ENCODE data around the gene DPYSL5. TPM values are rescaled to one million over a fixed set of nuclear protein-coding genes. Genes with fewer than 3 reads are reported as not detected.

Gene DPYSL5
- total RNA-seq, 6 donors from 2014 or later = not detected

GRCh38 chr2:26840937-26841610, 6.9 kb upstream of the DPYSL5 start:
- ATAC-seq (ENCODE audit: low FRiP score in 2 of 2) (no peak), DNase-seq (no peak)
- Histone ChIP-seq H3K27me3 (peaks cover 0 to 8% (median 3%) of the 10 kb centered on the region in 4 donors), H3K9me3 (no peaks in the 10 kb centered on the region), H3K36me3 (no peaks in the 10 kb centered on the region), H3K4me3 (no peak overlapping the region), H3K27ac (no peak overlapping the region), H3K4me1 (no peaks in the 10 kb centered on the region)
- TF ChIP-seq POLR2AphosphoS5 (IDR thresholded peaks at IDR 0.05) (no peak), POLR2A (IDR thresholded peaks at IDR 0.05) (no peak), EP300 (IDR thresholded peaks at IDR 0.05) (no peak), CTCF (IDR thresholded peaks at IDR 0.05) (no peak)
- 80 to 81% methylated on average over 4 of the region's 4 CpGs for WGBS, 2 donors

- Histone ChIP-seq H3K36me3 (no peaks in the 10 kb centered on the region), H3K27ac (no peak overlapping the region), H3K9me3 (no peaks in the 10 kb centered on the region), H3K4me3 (no peak overlapping the region), H3K27me3 (peaks cover 0 to 26% (median 18%) of the 10 kb centered on the region in 4 donors), H3K4me1 (peaks cover 8 to 17% (median 14%) of the 10 kb centered on the region in 4 donors)
- TF ChIP-seq CTCF (IDR thresholded peaks at IDR 0.05) = no peak
- TF ChIP-seq EP300 (IDR thresholded peaks at IDR 0.05) = no peak
- no peak for TF ChIP-seq POLR2AphosphoS5 (IDR thresholded peaks at IDR 0.05)
- no peak for TF ChIP-seq POLR2A (IDR thresholded peaks at IDR 0.05)
- no peak for ATAC-seq (ENCODE audit: low FRiP score in 2 of 2)
- WGBS, 2 donors = 41 to 50% methylated on average over 4 of the region's 4 CpGs
- no peak for DNase-seq
These were observed 4.9 kb upstream of the DPYSL5 start for GRCh38 chr2:26843041-26843440.

GRCh38 chr2:26845021-26845420, 2.9 kb upstream of the DPYSL5 start:
- peaks cover 0 to 46% (median 34%) of the 10 kb centered on the region in 4 donors for H3K27me3 ChIP-seq
- no peak for ATAC-seq (ENCODE audit: low FRiP score in 2 of 2)
- WGBS, 2 donors = 57% methylated on average over 6 to 8 of the region's 8 CpGs

GRCh38 chr2:26846334-26847306, 1.3 kb upstream of the DPYSL5 start:
- Histone ChIP-seq H3K9me3 (no peaks in the 10 kb centered on the region), H3K27ac (no peak overlapping the region), H3K27me3 (peaks cover 0 to 54% (median 38%) of the 10 kb centered on the region in 4 donors), H3K36me3 (no peaks in the 10 kb centered on the region), H3K4me1 (peaks cover 26 to 38% (median 33%) of the 10 kb centered on the region in 4 donors), H3K4me3 (no peak overlapping the region)
- TF ChIP-seq POLR2A (IDR thresholded peaks at IDR 0.05) (no peak), CTCF (IDR thresholded peaks at IDR 0.05) (peak; percentile 47 to 77 (median 63))
- DNase-seq = peak; percentile 38 to 93
- ATAC-seq (ENCODE audit: low FRiP score in 2 of 2) = peak; percentile 54 to 88
- WGBS, 2 donors = 4 to 6% methylated on average over 16 to 38 of the region's 39 CpGs

More at GRCh38 chr2:26845021-26845420, 2.9 kb upstream of the DPYSL5 start:
- DNase-seq = no peak
- Histone ChIP-seq H3K27ac (no peak overlapping the region), H3K4me3 (no peak overlapping the region), H3K36me3 (no peaks in the 10 kb centered on the region), H3K9me3 (no peaks in the 10 kb centered on the region), H3K4me1 (peaks cover 26 to 36% (median 33%) of the 10 kb centered on the region in 4 donors)
- no peak for TF ChIP-seq CTCF (IDR thresholded peaks at IDR 0.05)
- TF ChIP-seq EP300 (IDR thresholded peaks at IDR 0.05) = no peak
- TF ChIP-seq POLR2A (IDR thresholded peaks at IDR 0.05) = no peak
- TF ChIP-seq POLR2AphosphoS5 (IDR thresholded peaks at IDR 0.05) = no peak
